ENCODE results near the gene MRPL38.
"Not testable (repeated sequence)": the region's sequence is repeated elsewhere in the genome, so short reads cannot be mapped to it uniquely, and the experiment has no call there.

The MRPL38 gene

DNA sequence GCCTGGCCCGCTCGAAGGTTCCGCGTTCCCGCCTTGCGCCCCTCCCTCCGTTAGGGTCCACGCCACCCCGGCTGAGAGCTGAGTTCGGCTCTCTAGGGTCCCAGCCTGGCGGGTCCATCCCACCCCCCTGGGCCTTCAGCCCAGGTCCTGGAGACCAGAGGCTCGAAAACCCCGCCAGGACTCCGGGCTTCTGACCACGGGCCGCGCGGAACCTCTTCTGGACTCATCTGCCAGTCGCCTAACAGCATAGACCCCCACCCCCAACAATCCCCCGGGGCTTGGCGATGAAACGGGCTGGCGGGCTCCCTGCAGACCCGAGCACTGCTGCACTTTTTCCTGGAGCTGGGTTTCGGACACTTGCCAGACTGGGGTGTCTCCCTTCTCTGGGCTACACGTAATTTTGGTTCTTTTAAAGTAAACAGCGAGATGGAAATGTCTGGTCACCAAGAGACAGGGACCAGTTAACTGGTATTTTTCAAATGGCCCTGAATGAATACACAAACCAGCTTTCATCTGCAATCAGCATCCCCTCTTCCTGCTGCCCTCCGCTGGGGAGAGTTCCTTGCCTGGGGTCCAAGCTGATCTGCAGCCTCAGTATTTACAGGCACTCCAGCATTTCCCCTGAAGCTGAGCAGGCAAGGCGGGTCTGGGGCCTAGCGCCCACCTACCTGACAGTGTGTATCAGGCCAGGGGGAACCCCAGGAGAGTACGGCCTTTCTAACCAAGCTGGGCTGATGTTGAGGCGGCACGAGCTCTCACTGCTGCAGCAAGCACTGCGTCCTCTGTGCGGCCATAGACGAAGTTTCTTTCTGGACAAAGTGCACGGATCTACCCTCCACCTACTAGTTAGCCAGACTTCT is 7.3 kb downstream of the MRPL38 start:
- no peak for DNase-seq (ENCODE audit: low read depth, low spot score)

DNA sequence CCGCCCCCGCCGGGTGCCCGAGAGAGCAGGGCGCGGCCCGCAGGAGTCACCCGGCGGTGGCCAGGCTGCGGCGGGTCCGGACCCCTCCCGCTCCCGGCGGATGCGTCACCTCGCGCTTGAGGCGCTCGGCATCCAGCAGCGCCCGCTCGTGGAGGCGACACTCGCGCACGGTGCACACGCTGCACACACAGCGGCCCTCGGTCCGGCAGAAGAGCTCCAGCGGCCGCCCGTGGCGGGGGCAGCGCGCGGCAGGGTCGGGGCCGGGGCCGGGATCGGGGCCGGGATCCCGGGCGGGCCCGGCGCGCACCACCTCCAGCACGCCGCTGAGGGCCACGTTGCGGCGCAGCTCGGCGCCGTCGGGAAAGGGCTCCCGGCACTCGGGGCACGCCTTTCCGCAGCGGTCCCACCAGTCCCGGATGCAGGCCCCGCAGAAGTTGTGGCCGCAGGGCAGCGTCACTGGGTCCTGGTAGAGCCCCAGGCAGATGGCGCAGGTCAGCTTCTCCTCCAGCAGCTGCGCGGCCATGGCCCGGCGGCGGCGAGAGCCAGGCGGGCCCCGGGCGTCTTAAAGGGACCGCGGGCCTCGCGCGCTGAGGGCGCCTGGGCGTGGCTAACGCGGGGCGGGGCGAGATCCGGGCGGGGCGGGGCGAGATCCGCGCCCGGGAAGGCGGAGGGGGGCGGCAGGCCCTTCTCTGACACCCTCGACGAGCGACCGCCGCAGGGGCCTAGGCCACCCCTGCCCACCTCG is 8.1 kb downstream of the MRPL38 start, which contains the start of gene TRIM65:
Gene TRIM65, minus strand, starts transcription at position 537 of the 745 bp plus-strand sequence. Its CDS starts 14 bp downstream, at position 523.
- DNase-seq (ENCODE audit: low read depth, low spot score): no peak

DNA sequence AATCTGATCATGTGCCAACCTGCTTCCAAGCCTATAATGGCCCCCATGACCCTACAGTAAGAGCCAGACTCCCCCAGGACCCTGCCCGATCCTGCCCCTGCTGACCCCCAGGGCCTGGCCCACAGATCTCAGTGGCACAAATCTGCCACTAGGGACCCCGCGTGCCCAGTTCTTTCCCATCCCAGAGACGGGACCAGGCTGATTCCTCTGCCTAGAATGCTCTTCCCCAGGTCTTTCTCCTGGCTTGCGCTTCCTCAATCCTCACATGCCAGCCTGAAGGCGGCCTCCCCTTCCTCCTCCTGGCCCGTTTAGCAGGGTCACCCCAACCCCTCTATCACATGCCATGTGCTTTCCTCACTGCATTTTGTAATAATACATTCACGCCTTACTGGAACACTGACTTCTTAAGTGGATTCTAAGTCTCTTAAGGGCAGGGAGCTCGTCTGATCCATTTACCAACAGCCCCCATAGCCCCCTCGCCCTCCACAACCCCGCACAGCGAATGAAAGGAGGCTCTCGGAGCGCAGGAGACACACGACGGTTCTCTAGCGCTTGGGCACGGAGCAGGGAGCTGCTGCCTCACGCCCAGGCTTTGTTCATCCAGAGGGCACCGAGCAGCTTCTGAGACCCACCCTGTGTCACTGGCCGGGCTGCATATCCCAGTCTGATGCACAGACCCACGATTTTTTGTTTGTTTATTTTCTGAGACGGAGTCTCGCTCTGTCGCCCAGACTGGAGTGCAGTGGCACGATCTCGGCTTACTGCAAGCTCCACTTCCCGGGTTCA is 9.1 kb downstream of the MRPL38 start:
- no peak for DNase-seq (ENCODE audit: low read depth, low spot score)

DNA sequence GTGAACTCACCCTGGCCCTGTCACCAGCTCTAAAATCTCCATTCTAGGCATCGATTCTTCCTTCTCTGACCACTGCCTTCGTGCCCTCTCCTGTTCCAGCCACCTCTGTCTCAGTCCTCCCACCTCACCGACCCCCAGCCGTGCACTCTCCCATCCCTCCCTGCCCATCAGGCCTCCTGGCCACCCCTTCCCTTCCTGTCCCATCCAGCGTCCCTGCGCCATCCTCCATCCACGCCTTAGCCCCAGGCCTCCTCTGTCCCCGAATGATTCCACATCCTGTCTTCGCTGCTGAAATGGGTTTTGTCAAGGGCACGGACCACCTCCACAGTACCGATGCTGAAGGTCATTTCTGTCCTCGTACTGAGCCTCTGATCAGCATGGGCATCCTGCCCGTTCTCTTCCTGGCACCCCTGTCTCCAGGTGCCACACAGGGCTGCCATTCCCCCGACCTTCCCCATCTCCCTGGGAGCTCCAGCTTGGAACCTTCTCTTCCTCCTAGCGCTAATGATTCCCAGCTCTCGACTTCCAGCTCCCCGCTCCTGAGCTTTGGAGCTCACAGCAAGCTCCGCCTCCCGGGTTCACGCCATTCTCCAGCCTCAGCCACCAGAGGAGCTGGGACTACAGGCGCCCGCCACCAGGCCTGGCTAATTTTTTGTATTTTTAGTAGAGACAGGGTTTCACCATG is 10.5 kb downstream of the MRPL38 start:
- DNase-seq (ENCODE audit: low read depth, low spot score): no peak

DNA sequence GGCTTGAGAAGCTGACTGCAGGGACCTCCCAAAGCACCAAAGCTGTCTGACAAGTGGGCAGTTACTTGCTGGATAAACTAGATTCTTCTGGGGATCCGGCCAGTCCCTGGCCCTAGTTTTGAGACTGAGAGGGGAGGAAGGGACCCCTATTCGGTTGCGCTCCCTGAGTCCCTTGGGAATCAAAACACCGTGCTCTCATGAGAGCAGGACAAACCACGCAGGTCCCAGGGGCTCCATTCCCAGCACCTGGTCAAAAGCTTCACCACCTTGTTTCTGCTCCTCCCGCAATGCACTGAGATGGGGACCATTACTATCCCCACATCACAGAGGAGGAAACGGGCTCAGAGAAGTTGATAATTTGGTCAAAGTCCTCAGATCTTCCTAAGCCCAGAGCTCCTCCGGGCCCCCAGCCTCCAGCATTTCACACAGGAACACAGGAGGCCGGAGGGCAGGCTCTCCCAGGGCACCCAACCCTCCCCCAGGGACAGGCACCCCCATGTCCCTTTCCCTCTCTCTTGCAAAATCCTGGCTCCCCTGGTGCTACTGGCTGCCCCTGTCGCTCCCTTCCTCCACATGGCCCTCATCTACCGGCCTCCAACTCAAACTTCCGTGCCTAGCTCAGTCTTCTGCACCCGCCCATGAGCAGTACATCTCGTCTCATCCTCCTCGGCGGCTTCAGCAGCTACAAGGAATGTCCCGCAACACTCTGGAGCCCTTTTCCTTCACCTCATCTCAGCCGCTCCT is 11.2 kb downstream of the MRPL38 start:
- DNase-seq (ENCODE audit: low read depth, low spot score): no peak

DNA sequence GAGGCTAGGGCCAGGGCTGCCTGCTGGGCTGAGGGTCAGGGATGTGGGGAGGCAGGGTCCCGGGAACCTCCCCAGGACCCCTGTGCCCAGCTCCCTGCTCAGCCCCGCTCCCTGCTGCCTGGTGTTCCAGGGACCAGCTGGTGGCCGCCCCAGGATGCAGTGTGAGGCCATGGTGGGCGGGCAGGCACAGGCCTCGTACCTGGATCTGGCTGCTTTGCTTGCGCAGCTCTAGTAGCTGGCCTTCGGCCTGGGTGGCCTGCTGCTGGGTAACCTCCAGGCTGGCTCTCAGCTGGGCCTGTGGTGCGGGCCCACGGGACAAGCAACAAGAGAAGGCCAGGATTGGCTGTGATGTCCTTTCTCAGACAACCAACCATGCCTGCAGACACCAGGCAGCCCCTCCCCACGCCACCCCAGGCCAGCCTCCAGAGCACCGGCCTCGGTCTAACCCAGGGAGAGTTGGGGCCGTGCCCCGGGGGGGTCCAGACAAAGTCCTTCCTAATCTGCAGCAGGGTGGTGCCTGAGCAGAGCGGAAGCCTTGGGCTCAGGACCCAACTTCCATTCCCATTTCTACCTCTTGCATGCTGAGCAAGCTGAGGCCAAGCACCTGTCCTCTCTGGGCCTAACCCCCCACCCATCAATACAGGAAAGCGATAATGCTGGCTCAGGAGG is 12.0 kb downstream of the MRPL38 start:
- DNase-seq (ENCODE audit: low read depth, low spot score): no peak

DNA sequence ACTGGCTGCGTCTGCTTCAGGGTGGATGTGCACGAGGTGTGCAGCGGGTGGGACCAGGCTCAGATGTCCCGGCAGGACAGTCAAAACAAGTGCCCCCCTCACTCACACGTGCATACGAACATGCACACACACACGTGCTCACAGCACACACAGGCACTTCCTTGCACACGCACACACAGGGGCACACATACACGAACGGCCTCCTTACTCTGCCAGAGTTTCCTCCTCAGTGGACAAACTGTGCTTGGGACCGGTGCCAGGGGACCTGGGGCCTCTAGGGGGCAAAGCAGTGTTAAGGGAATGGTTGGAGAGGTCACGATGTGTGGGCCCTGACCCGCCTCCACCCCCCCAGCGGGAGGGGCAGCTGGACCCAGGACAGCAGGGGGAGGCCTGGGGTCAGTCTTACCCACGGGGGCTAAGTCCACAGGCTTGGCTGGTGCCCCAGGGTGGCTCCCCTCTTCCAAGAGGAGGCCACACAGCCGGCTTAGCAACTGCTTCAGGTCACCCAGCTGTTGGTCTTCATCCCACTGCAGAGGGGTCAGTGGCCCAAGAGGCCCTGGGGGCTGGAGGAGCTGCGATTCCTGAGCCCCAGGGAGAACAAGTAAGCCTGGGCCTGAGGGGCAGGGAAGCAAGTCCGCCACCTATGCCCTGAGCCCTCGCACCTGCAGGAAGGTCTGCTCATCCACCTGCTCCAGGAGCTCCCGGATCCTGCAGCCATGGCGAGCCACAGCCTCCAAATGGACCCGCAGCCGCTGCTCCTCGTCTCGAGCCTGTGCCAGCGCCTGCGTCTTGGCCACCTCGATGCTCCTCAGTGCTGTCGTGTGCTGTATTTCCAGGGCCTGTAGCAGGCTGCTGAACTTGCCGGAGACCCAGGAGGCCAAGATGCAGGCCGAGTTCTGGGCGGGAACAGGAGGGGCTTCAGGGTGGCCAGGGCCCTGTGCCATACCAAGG is 12.8 kb downstream of the MRPL38 start:
- DNase-seq (ENCODE audit: low read depth, low spot score): no peak

DNA sequence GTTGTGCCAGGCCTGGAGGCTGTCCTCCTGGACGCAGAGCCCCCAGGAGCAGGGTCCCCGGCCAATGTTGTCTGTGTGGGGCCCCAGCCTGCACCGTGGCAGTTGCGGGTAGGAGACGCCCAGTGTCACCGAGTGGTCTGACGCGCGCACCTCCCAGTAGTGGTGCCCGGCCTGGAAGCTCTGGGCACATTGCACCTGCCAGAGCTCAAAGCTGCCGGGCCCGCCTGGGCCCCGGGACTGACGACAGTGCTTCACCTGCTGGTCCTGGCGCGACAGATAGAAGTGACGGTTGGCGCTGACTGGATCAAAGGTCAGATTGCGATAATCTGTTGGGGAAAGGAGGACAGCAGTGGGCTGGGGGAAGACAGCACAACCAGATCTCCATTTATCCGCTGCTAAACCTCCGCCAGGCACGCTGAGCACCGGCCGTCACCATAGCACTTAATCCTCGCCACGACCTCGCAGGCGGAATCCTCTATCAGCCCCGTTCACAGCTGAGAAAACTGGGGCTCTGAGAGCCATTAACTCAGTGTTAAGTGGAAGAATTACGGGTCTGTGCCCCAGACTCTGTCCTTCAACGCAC is 13.6 kb downstream of the MRPL38 start:
- no peak for DNase-seq (ENCODE audit: low read depth, low spot score)

DNA sequence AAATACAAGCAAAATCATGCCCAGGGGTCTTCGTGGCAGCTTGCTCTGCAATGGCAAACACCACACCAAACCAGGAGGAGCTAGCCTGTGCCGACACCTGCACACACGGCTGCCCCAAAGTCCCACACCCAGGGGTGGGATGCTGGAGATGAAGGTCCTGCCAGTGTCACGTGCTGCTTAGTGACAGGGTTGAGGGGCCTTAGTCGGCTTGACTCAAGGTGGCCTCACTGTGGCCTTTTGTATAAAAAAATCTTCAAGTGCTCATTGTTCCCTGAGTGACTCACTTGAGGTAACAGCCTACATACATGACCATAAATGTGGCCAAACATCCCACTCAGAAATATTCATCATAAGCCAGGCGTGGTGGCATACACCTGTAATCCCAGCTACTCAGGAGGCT is 15.2 kb downstream of the MRPL38 start:
- DNase-seq (ENCODE audit: low read depth, low spot score): no peak

DNA sequence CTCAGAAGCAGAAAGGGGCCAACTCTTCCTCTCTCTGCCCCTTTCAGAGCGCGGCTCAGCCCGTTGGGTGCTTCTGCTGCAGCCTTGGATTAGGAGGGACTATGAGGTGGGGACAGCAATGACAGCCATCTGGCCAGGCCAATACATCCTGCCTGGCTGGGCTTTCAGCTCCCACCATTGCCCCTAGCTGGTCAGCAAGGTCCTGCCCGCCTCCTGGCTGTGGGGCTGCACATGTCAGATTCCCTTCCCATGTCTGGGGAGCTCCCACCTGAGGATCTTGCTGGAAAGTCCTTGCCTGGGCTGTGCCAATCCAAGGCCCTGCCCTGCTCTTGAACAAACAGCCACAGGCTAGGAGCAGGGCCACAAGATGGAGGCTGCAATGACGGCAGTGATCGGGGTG is 16.2 kb downstream of the MRPL38 start:
- no peak for DNase-seq (ENCODE audit: low read depth, low spot score)

DNA sequence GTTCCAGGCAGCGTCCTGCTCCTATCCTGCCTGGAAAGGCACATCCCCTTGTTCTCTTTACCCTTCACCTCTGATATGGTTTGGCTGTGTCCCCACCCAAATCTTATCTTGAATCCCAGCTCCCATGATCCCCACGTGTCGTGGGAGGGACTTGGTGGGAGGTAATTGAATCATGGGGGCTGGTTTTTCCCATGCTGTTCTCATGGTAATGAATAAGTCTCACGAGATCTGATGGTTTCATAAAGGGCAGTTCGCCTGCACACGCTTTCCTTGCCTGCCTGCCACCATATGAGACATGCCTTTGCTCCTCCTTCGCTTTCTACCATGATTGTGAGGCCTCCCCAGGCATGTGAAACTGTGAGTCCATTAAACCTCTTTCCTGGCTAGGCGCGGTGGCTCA is 18.8 kb downstream of the MRPL38 start:
- not testable (repeated sequence) for DNase-seq (ENCODE audit: low read depth, low spot score)

DNA sequence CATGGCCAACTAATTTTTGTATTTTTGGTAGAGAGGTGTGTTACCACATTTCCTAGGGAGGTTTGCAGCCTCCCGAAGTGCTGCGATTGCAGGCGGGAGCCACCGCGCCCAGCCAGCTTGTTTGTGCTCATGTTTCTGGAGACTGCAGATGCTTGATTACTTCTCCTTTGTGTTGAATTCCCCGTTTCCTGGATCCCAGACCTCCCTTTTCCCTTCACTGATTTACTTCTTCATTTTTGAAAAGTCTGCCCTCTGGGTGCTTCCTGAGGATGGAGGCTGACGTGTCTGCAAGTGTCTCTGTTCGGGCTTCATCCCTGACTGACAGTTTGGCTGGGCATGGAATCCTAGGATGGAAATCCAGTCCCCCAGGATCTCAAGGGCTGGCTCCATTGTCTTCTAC is 19.3 kb downstream of the MRPL38 start:
- no peak for DNase-seq (ENCODE audit: low read depth, low spot score)

DNA sequence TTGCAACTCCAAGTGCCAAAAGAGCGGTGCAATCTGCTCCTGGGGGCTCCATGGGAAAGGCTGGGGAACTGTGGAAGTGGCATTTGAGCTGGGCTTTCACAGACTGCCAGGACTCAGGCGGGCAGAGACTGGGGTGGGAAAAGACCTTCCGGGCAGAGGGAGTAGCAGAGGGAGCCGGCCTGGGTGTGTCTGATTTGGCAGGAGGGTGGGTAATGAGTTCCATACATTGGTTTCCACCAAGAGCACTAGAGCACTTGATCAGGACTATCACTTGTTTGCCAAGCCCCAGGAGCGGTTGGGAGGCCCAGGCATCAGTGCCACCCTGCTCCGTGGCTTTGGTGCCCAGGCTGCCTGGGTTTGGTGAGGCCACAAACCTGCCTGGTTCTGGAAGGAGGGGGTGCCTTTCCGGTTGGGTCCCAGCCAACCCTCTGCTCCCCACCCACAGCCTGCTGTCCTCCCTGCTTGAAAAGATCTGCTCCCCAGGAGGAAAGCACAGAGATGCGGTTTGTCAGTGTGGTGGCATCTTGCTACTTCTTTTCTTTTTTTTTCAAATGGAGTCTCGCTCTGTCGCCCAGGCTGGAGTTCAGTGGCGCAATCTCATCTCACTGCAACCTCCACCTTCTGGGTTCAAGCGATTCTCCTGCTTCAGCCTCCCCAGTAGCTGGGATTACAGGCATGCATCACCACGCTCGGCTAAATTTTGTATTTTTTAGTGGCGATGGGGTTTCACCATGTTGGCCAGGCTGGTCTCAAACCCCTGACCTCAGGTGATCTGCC is 22.8 kb downstream of the MRPL38 start:
- DNase-seq (ENCODE audit: low read depth, low spot score): no peak

DNA sequence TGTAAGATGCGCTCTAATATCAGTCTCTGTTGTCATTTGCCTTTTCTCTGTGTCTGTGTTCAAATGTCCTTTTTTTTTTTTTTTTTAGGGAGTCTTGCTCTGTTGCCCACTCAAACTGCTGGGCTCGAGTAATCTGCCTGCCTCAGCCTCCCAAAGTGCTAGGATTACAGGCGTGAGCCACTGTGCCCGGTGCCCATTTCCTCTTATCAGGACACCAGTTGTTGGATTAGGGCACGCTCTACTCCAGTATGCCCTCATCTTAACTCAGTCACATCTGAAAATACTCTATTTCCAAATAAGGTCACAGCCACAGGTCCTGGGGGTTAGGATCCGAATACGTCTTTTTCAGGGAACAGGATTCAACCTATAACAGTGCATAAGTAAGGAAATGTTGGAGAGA is 24.4 kb downstream of the MRPL38 start:
- DNase-seq (ENCODE audit: low read depth, low spot score): no peak

DNA sequence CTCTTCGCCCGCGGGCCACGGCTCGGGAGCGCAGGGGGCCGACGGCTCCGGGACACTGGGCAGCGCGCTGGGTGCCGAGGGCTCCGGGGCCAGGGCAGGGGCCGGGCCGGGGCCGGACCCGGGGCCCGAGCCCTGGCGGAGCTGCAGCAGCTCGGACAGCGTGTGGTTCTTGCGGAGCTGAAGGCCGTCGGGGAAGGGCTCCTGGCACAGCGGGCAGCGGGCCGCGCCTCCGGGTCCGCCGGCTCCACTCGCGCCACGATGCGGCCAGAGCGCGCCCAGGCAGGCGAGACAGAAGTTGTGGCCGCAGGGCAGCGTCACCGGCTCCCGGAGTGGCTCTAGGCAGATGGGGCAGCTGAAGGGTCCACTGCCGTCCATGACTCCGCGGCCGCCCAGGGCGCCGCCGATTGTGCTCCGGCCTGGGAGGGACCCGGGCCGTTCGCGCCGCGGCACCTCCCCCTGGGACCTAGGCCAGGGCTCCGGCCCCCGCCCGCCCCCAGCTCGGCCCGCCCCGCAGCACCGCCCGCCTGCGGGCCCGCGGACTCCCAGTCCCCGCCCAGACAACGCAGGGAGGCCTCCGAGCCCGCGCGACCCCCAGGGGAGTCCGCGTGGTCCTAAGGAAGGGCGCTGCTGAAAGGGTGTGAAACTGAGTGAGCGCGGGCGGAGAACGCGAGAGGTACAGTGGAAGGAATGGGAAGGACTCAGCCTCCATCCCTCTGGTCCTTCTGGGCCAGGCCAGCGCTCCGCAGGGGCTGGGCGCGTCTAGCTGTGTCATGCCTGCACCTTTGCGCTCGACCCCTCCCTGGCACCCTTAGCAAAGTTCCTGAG is 26.3 kb downstream of the MRPL38 start, which contains the start of gene TRIM47:
Gene TRIM47, minus strand, starts transcription at position 408 of the 825 bp plus-strand sequence. Its CDS starts 33 bp downstream, at position 375.
- DNase-seq (ENCODE audit: low read depth, low spot score): no peak

DNA sequence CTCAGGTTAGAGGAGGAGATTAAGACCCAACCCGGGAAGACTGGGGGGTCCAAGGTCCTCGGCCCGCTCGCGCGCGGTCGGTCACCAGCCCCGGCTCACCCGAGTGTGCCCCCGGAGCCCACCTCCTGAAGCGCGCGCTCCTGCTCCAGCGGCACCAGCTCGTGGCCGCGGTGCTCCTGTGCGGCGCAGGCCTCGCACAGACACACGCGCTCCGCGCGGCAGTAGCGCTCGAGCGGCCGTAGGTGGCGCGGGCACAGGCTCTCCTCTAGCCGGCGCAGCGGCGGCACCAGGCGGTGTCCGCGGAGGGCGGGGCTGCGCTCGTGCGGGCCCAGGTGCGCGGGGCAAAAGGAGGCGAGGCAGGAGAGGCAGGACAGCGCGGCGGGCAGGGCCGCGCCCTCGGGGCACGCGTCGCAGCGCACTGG is 26.9 kb downstream of the MRPL38 start:
- DNase-seq (ENCODE audit: low read depth, low spot score): no peak
